Neural cell (in vitro differentiated cells): ENCODE measurements around the gene SLC41A2. TPM values are rescaled to one million over a fixed set of nuclear protein-coding genes. Genes with fewer than 3 reads are reported as not detected.

Source experiments
- H2AFZ ChIP-seq: fragments of 200-600, 300-800 bp; sonication (generic), shearing (Covaris generic); 2 replicates; pipeline ENCODE4 v1.6.0; 2014; ENCODE audit warnings: low read depth, mild to moderate bottlenecking, antibody characterized with exemption, low read length, moderate library complexity
- H3F3A ChIP-seq: fragments of 200-600 bp; shearing (Covaris generic); 2 replicates; pipeline ENCODE4 v1.6.1; 2016; ENCODE audit warnings: mild to moderate bottlenecking, moderate library complexity, mixed read lengths, antibody characterized with exemption, low read length; ENCODE audit not compliant: insufficient read depth, poor library complexity, severe bottlenecking
- H3K27ac ChIP-seq: fragments of 200-600, 300-800 bp; sonication (generic), shearing (Covaris generic); 2 replicates; pipeline ENCODE4 v1.5.1; 2014; ENCODE audit warnings: mild to moderate bottlenecking, low read length, moderate library complexity
- H3K27me3 ChIP-seq: fragments of 300-800, 200-600 bp; sonication (generic), shearing (Covaris generic); 2 replicates; pipeline ENCODE4 v1.6.0; 2014; ENCODE audit warnings: mild to moderate bottlenecking, low read depth, low read length, moderate library complexity; ENCODE audit not compliant: insufficient read depth
- H3K36me3 ChIP-seq: fragments of 300-800, 200-600 bp; sonication (generic), shearing (Covaris generic); 2 replicates; pipeline ENCODE4 v1.5.1; 2014; ENCODE audit warnings: mild to moderate bottlenecking, antibody characterized with exemption, low read length, moderate library complexity; ENCODE audit not compliant: insufficient read depth
- H3K4me2 ChIP-seq: fragments of 300-800, 200-600 bp; sonication (generic), shearing (Covaris generic); 2 replicates; pipeline ENCODE4 v1.6.0; 2014; ENCODE audit warnings: mild to moderate bottlenecking, low read length
- H3K4me3 ChIP-seq: fragments of 300-800, 200-600 bp; sonication (generic), shearing (Covaris generic); 2 replicates; pipeline ENCODE4 v1.5.1; 2014; ENCODE audit warnings: mild to moderate bottlenecking, low read length, moderate library complexity
- H3K79me2 ChIP-seq: fragments of 200-600 bp; shearing (Covaris generic); replicated peaks from 2 replicates; pipeline ENCODE4 v1.6.0; 2014; ENCODE audit warnings: mild to moderate bottlenecking, low read length, moderate library complexity; ENCODE audit not compliant: insufficient read depth
- H3K9ac ChIP-seq: fragments of 300-800, 200-600 bp; sonication (generic), shearing (Covaris generic); 2 replicates; pipeline ENCODE4 v1.6.1; 2016; ENCODE audit warnings: mild to moderate bottlenecking, low read length, mixed read lengths
- H3K9me2 ChIP-seq: fragments of 200-600 bp; shearing (Covaris generic); 2 replicates; pipeline ENCODE4 v1.6.1; 2016; ENCODE audit warnings: mild to moderate bottlenecking, low read length, mixed read lengths; ENCODE audit not compliant: insufficient read depth
- H3K9me3 ChIP-seq: fragments of 200-600, 300-800 bp; sonication (generic), shearing (Covaris generic); 2 replicates; pipeline ENCODE4 v1.6.1; 2016; ENCODE audit warnings: mild to moderate bottlenecking, mixed run types, low read length, moderate library complexity, mixed read lengths
- H4K20me1 ChIP-seq: fragments of 200-600 bp; shearing (Covaris generic); 2 replicates; pipeline ENCODE4 v1.6.1; 2016; ENCODE audit warnings: mild to moderate bottlenecking, mixed run types; ENCODE audit not compliant: insufficient read depth
- EP300 ChIP-seq: fragments of 450-650 bp; conservative IDR thresholded peaks from 2 replicates; pipeline ENCODE4 v1.6.1; 2014; ENCODE audit warnings: antibody characterized with exemption, mild to moderate bottlenecking, moderate library complexity; ENCODE audit not compliant: poor library complexity, severe bottlenecking
- EZH2 ChIP-seq: fragments of 200-600, 300-800 bp; shearing (Covaris generic), sonication (generic); IDR thresholded peaks from 2 replicates; pipeline ENCODE4 v1.6.1; 2014; ENCODE audit warnings: antibody characterized with exemption, low read length, borderline replicate concordance, mild to moderate bottlenecking; ENCODE audit not compliant: insufficient read depth, poor library complexity, severe bottlenecking
- MXI1 ChIP-seq: fragments of 450-650 bp; conservative IDR thresholded peaks from 2 replicates; pipeline ENCODE4 v1.6.1; 2014; ENCODE audit warnings: antibody characterized with exemption, mild to moderate bottlenecking; ENCODE audit not compliant: poor library complexity, severe bottlenecking
- POLR2AphosphoS5 ChIP-seq: IDR thresholded peaks from 2 replicates; pipeline ENCODE4 v1.6.1; 2012
- RAD21 ChIP-seq: fragments of 450-650 bp; conservative IDR thresholded peaks from 2 replicates; pipeline ENCODE4 v1.6.1; 2014; ENCODE audit warnings: antibody characterized with exemption, mild to moderate bottlenecking, moderate library complexity
- SMC3 ChIP-seq: fragments of 450-650 bp; conservative IDR thresholded peaks from 2 replicates; pipeline ENCODE4 v1.6.1; 2014; ENCODE audit warnings: antibody characterized with exemption, mild to moderate bottlenecking, moderate library complexity; ENCODE audit not compliant: poor library complexity
- TAF1 ChIP-seq: IDR thresholded peaks from 2 replicates; pipeline ENCODE4 v1.6.1; 2012; ENCODE audit warnings: low read depth
- polyA plus RNA-seq: library from polyadenylated mRNA; depleted of rRNA; stranded (reverse); fragments of >200 nt; gene quantifications from 2 replicates; pipeline ENCODE4 v1.2.3, GENCODE V29; 2014
- TF ChIP-seq, protein P1 (sequence below): fragments of 450-650 bp; IDR thresholded peaks from 2 replicates; pipeline ENCODE4 v1.5.1; 2014; ENCODE audit warnings: antibody characterized with exemption, mild to moderate bottlenecking, moderate library complexity; ENCODE audit not compliant: poor library complexity, severe bottlenecking
- TF ChIP-seq, protein P2 (sequence below): IDR thresholded peaks from 2 replicates; pipeline ENCODE4 v1.6.1; 2012; ENCODE audit warnings: borderline replicate concordance

The SLC41A2 gene
- polyA plus RNA-seq, 1 donor from 2014 or later: 26.1 TPM

DNA sequence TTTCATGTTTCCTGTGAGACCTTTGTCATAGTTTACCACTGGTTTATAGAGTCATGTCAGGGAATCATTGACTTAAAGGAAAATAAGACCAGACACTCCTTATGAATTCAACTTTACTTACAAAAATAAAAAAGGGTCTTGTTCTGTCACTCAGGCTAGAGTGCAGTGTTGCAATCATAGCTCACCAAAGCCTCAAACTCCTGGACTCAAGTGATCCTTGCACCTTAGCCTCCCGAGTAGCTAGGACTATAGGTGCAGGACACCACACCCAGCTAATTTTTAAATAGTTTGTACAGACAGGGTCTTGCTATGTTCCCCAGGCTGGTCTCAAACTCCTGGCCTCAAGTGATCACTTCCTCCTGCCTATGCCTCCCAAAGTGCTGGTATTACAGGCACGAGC, 19.0 kb downstream of the SLC41A2 start:
- Histone ChIP-seq H3F3A (no peaks in the 10 kb centered on the region), H3K27ac (no peak overlapping the region), H2AFZ (no peak overlapping the region), H3K27me3 (no peaks in the 10 kb centered on the region), H3K9me2 (no peaks in the 10 kb centered on the region), H3K4me2 (no peak overlapping the region), H3K4me3 (no peak overlapping the region), H3K9me3 (no peaks in the 10 kb centered on the region), H3K36me3 (no peaks in the 10 kb centered on the region), H4K20me1 (no peaks in the 10 kb centered on the region), H3K9ac (no peak overlapping the region), H3K79me2 (peaks cover 4% of the 10 kb centered on the region)
- TF ChIP-seq EP300 (no peak), MXI1 (no peak), POLR2AphosphoS5 (no peak), RAD21 (no peak), SMC3 (no peak), EZH2 (no peak), TAF1 (no peak)
- TF ChIP-seq, protein P1, sequence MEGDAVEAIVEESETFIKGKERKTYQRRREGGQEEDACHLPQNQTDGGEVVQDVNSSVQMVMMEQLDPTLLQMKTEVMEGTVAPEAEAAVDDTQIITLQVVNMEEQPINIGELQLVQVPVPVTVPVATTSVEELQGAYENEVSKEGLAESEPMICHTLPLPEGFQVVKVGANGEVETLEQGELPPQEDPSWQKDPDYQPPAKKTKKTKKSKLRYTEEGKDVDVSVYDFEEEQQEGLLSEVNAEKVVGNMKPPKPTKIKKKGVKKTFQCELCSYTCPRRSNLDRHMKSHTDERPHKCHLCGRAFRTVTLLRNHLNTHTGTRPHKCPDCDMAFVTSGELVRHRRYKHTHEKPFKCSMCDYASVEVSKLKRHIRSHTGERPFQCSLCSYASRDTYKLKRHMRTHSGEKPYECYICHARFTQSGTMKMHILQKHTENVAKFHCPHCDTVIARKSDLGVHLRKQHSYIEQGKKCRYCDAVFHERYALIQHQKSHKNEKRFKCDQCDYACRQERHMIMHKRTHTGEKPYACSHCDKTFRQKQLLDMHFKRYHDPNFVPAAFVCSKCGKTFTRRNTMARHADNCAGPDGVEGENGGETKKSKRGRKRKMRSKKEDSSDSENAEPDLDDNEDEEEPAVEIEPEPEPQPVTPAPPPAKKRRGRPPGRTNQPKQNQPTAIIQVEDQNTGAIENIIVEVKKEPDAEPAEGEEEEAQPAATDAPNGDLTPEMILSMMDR: no peak
- TF ChIP-seq, protein P2, sequence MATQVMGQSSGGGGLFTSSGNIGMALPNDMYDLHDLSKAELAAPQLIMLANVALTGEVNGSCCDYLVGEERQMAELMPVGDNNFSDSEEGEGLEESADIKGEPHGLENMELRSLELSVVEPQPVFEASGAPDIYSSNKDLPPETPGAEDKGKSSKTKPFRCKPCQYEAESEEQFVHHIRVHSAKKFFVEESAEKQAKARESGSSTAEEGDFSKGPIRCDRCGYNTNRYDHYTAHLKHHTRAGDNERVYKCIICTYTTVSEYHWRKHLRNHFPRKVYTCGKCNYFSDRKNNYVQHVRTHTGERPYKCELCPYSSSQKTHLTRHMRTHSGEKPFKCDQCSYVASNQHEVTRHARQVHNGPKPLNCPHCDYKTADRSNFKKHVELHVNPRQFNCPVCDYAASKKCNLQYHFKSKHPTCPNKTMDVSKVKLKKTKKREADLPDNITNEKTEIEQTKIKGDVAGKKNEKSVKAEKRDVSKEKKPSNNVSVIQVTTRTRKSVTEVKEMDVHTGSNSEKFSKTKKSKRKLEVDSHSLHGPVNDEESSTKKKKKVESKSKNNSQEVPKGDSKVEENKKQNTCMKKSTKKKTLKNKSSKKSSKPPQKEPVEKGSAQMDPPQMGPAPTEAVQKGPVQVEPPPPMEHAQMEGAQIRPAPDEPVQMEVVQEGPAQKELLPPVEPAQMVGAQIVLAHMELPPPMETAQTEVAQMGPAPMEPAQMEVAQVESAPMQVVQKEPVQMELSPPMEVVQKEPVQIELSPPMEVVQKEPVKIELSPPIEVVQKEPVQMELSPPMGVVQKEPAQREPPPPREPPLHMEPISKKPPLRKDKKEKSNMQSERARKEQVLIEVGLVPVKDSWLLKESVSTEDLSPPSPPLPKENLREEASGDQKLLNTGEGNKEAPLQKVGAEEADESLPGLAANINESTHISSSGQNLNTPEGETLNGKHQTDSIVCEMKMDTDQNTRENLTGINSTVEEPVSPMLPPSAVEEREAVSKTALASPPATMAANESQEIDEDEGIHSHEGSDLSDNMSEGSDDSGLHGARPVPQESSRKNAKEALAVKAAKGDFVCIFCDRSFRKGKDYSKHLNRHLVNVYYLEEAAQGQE: no peak

DNA sequence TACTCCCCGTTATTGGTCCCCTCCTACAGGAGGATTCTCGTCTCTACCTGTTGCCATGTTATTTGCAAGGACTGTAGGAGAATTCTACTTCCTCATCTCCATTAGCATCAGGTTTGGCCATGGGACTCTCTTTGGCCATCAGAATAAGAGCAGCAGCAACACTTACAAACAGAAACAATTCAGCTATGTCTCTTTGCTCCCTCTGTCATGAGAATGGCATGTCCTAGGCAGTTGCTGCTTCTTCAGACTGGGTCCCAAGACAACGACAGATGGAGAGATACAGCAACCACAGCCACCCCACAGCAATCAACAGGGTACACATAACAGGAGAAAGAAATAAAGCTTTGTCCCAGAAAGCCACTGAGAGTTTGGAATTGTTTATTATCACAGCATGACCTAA, 19.7 kb downstream of the SLC41A2 start:
- no peak overlapping the region for H3K4me3 ChIP-seq
- peaks cover 4% of the 10 kb centered on the region for H3K79me2 ChIP-seq
- no peaks in the 10 kb centered on the region for H3K27me3 ChIP-seq
- H3K9ac ChIP-seq: no peak overlapping the region
- TF ChIP-seq, protein P2: no peak
- TF ChIP-seq RAD21 (no peak), TAF1 (no peak), SMC3 (no peak), POLR2AphosphoS5 (no peak), MXI1 (no peak), EZH2 (no peak), EP300 (no peak)
- TF ChIP-seq, protein P1: no peak
- no peaks in the 10 kb centered on the region for H3F3A ChIP-seq
- H4K20me1 ChIP-seq: no peaks in the 10 kb centered on the region
- no peaks in the 10 kb centered on the region for H3K9me2 ChIP-seq
- no peak overlapping the region for H3K4me2 ChIP-seq
- H3K36me3 ChIP-seq: no peaks in the 10 kb centered on the region
- no peaks in the 10 kb centered on the region for H3K9me3 ChIP-seq
- H2AFZ ChIP-seq: no peak overlapping the region
- no peak overlapping the region for H3K27ac ChIP-seq
